SU-DHL-6 (cell line): ENCODE data around the gene ZNF862.
"Not testable (repeated sequence)": the region's sequence is repeated elsewhere in the genome, so short reads cannot be mapped to it uniquely, and the experiment has no call there.

ENCODE experiments used
- H2AFZ ChIP-seq: fragments of 200-600 bp; sonication (generic); 2 replicates; pipeline ENCODE4 v1.6.1; 2014; ENCODE audit warnings: low read depth, mild to moderate bottlenecking, moderate library complexity, mixed read lengths, antibody characterized with exemption, low read length; ENCODE audit not compliant: severe bottlenecking
- H3F3A ChIP-seq: fragments of 200-600 bp; shearing (Covaris generic); 2 replicates; pipeline ENCODE4 v1.6.0; 2016; ENCODE audit warnings: antibody characterized with exemption, mild to moderate bottlenecking; ENCODE audit not compliant: insufficient read depth
- H3K27ac ChIP-seq: fragments of 200-600 bp; sonication (generic); 2 replicates; pipeline ENCODE4 v1.5.1; 2016; ENCODE audit warnings: low read depth, mild to moderate bottlenecking, low read length, moderate library complexity, mixed read lengths
- H3K27me3 ChIP-seq: fragments of 200-600 bp; sonication (generic), shearing (Covaris generic); 2 replicates; pipeline ENCODE4 v1.6.0; 2014; ENCODE audit warnings: mild to moderate bottlenecking, low read length
- H3K36me3 ChIP-seq: fragments of 200-600 bp; sonication (generic); 2 replicates; pipeline ENCODE4 v1.6.1; 2014; ENCODE audit warnings: mild to moderate bottlenecking, low read length, mixed read lengths
- H3K4me2 ChIP-seq: fragments of 300-600, 200-600 bp; shearing (Covaris generic), sonication (generic); 2 replicates; pipeline ENCODE4 v1.6.0; 2014; ENCODE audit warnings: low read length, low read depth, mild to moderate bottlenecking; ENCODE audit not compliant: poor library complexity, severe bottlenecking
- H3K4me3 ChIP-seq: fragments of 200-600 bp; sonication (generic); 2 replicates; pipeline ENCODE4 v1.5.1; 2014; ENCODE audit warnings: antibody characterized with exemption, low read length, mild to moderate bottlenecking, mixed read lengths; ENCODE audit not compliant: insufficient read depth, poor library complexity, severe bottlenecking
- H3K79me2 ChIP-seq: fragments of 200-600 bp; sonication (generic); 2 replicates; pipeline ENCODE4 v1.6.1; 2014; ENCODE audit warnings: mild to moderate bottlenecking, low read length, moderate library complexity; ENCODE audit not compliant: insufficient read depth
- H3K9ac ChIP-seq: fragments of 200-600 bp; sonication (generic); 2 replicates; pipeline ENCODE4 v1.7.0; 2014; ENCODE audit warnings: mild to moderate bottlenecking, low read length
- H3K9me2 ChIP-seq: fragments of 200-600 bp; sonication (generic); replicated peaks from 2 replicates; pipeline ENCODE4 v1.6.1; 2014; ENCODE audit warnings: low read length; ENCODE audit not compliant: insufficient read depth
- H3K9me3 ChIP-seq: fragments of 200-600 bp; sonication (generic); 2 replicates; pipeline ENCODE4 v1.6.1; 2014; ENCODE audit warnings: low read length, mixed read lengths; ENCODE audit not compliant: insufficient read depth
- H4K20me1 ChIP-seq: fragments of 200-600 bp; sonication (generic); 2 replicates; pipeline ENCODE4 v1.6.1; 2014; ENCODE audit warnings: low read depth, mild to moderate bottlenecking, antibody characterized with exemption, low read length, moderate library complexity, mixed read lengths
- CTCF ChIP-seq: fragments of 200-600 bp; sonication (generic); IDR thresholded peaks from one replicate; pipeline ENCODE4 v1.5.1; 2017; ENCODE audit warnings: antibody characterized with exemption, mild to moderate bottlenecking, low read length, moderate library complexity; ENCODE audit not compliant: insufficient read depth, poor library complexity, severe bottlenecking
- EZH2phosphoT487 ChIP-seq: fragments of 200-600 bp; sonication (generic), shearing (Covaris generic); conservative IDR thresholded peaks from 2 replicates; pipeline ENCODE4 v1.6.1; 2018; ENCODE audit warnings: mild to moderate bottlenecking, antibody characterized with exemption, low read length, moderate library complexity, mixed read lengths

Gene ZNF862

DNA sequence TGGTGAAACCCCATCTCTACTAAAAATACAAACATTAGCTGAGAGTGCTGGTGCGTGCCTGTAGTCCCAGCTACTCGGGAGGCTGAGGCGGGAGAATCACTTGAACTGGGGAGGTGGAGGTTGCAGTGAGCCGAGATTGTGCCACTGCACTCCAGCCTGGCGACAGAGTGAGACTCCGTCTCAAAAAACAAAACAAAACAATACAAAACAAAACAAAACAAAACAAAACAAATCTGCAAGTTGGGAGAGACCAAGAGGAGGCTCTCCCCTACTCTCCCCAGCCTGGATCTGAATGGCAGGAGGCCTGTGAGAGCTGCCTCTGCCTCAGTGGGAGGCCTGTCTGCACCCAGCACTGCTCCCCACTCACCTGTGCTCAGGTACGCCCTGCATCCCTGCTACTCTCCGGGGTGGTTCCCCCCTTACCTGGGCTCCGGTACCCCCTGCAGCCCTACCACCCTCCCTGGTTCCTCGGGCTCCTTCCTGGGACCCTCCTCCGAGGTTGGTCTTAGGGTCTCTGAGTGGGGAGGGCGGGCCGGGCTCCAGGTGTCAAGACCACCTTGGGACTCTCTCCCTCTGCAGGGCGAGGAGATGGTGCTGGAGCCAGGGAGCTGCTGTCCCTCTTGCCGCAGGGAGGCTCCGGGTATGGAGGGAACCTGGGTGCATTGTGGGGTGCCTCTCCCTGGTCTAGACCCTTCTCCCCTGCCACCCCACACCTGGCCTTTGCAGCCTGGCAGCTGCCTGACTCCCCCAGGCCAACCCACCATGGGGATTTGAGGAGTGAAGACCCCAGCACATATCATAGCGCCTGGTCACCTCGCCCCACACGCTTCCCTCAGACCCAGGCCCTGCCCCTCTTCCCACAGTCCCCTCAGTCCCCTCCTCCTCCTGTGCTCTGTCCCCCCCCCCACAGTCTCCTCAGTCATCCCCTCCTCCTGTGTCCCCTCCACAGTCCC lies 9.5 kb upstream of the ZNF862 start:
- Histone ChIP-seq H3K27me3 (no peaks in the 10 kb centered on the region), H3K9ac (no peak overlapping the region), H3K27ac (no peak overlapping the region), H3K4me3 (no peak overlapping the region), H3F3A (no peaks in the 10 kb centered on the region), H3K4me2 (no peak overlapping the region), H3K9me2 (no peaks in the 10 kb centered on the region), H4K20me1 (no peaks in the 10 kb centered on the region), H3K79me2 (no peaks in the 10 kb centered on the region), H3K9me3 (no peaks in the 10 kb centered on the region), H2AFZ (no peak overlapping the region), H3K36me3 (no peaks in the 10 kb centered on the region)
- TF ChIP-seq EZH2phosphoT487 (no peak), CTCF (no peak)

- not testable (repeated sequence) for H3K4me2 ChIP-seq, H3K79me2 ChIP-seq, H3K9ac ChIP-seq, H3K36me3 ChIP-seq, H3K9me3 ChIP-seq, H3K27ac ChIP-seq, H3F3A ChIP-seq, H2AFZ ChIP-seq, H4K20me1 ChIP-seq, H3K9me2 ChIP-seq, H3K27me3 ChIP-seq, H3K4me3 ChIP-seq
Measured at GRCh38 chr7:149830527-149830926, 7.6 kb upstream of the ZNF862 start.

- H3K27ac ChIP-seq = no peak overlapping the region
- TF ChIP-seq EZH2phosphoT487 = no peak
- TF ChIP-seq CTCF = no peak
- no peak overlapping the region for H3K4me2 ChIP-seq
- H3F3A ChIP-seq = no peaks in the 10 kb centered on the region
- no peaks in the 10 kb centered on the region for H3K9me2 ChIP-seq
- no peaks in the 10 kb centered on the region for H3K9me3 ChIP-seq
- no peaks in the 10 kb centered on the region for H3K36me3 ChIP-seq
- H3K9ac ChIP-seq = no peak overlapping the region
- no peaks in the 10 kb centered on the region for H4K20me1 ChIP-seq
- no peak overlapping the region for H3K4me3 ChIP-seq
- H3K27me3 ChIP-seq = no peaks in the 10 kb centered on the region
- no peaks in the 10 kb centered on the region for H3K79me2 ChIP-seq
- no peak overlapping the region for H2AFZ ChIP-seq
Measured at GRCh38 chr7:149830997-149831740, 7.0 kb upstream of the ZNF862 start.

DNA sequence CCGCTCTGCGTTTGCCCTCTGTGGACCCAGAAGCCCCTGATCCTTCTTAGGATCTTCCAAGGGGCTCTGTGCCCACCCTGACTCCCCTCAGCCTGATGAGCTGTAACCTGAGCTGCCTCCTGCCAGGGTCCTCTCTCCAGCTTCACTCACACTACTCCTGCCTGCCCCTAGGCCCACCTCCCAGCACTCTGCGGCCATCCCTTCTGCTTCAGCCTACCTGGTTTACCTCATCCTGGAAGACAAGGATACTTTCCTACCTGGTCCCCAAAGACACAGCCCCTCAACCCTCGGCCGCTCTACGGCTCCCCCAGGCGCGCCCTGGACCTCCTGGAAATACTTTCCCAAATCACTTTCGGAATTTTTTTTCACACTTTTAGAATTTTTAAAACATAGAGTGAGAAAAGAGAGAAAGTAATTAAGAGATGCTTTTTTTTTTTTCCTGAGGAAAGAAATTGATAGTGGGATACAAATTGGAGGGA lies 6.4 kb upstream of the ZNF862 start:
- Histone ChIP-seq H3K4me3 (no peak overlapping the region), H3K4me2 (no peak overlapping the region), H3K27me3 (no peaks in the 10 kb centered on the region), H3K27ac (no peak overlapping the region), H3K79me2 (no peaks in the 10 kb centered on the region), H3K9me3 (no peaks in the 10 kb centered on the region), H2AFZ (no peak overlapping the region), H3K9ac (no peak overlapping the region), H4K20me1 (no peaks in the 10 kb centered on the region), H3K9me2 (no peaks in the 10 kb centered on the region), H3F3A (no peaks in the 10 kb centered on the region), H3K36me3 (no peaks in the 10 kb centered on the region)
- TF ChIP-seq CTCF (no peak), EZH2phosphoT487 (no peak)
